Activated naive CD8-positive, alpha-beta T cell treated with anti-CD3 and anti-CD28 coated beads, Interleukin-2, amount 10 ng/mL, durations not matched to agents 7 days and 5 days (primary cell): Measurements from ENCODE around the gene RAB11FIP3. TPM values are rescaled to one million over a fixed set of nuclear protein-coding genes. Genes with fewer than 3 reads are reported as not detected.
"Not testable (repeated sequence)": the region's sequence is repeated elsewhere in the genome, so short reads cannot be mapped to it uniquely, and the experiment has no call there.

ENCODE experiments used
- ATAC-seq: fragments of 150-1000 bp; cut with Tn5 transposase; one replicate; pipeline ENCODE4 v1.10.0; 2021; ENCODE audit warnings: low read depth, moderate library complexity
- POLR2A ChIA-PET: fragments of 350-600 bp; sonication (Branson Sonifier 250); formaldehyde crosslinking; loops from one replicate; lab custom pipeline; 2021; ENCODE audit warnings: antibody characterized with exemption; lab: Charles Lee
- DNase-seq: peaks from one replicate; pipeline ENCODE4 v3.0.0; 2021
- H3K27ac Mint-ChIP-seq: one replicate; pipeline ENCODE4 v1.8.0; 2022; ENCODE audit warnings: mild to moderate bottlenecking, mixed read lengths
- H3K27me3 Mint-ChIP-seq: one replicate; pipeline ENCODE4 v1.8.0; 2022; ENCODE audit warnings: mild to moderate bottlenecking, moderate library complexity, mixed read lengths
- H3K36me3 Mint-ChIP-seq: one replicate; pipeline ENCODE4 v1.8.0; 2021; ENCODE audit warnings: mild to moderate bottlenecking, mixed read lengths
- H3K4me1 Mint-ChIP-seq: one replicate; pipeline ENCODE4 v1.8.0; 2021; ENCODE audit warnings: mixed read lengths
- H3K4me3 Mint-ChIP-seq: one replicate; pipeline ENCODE4 v1.8.0; 2022; ENCODE audit warnings: mild to moderate bottlenecking, moderate library complexity, mixed read lengths
- H3K9me3 Mint-ChIP-seq: one replicate; pipeline ENCODE4 v1.8.0; 2021; ENCODE audit warnings: mixed read lengths
- total RNA-seq, 2 experiments: library from RNA; stranded (reverse); gene quantifications; one replicate each; pipeline ENCODE4 v1.2.3, GENCODE V29; 2021

The RAB11FIP3 gene
- total RNA-seq, 2 experiments from 2014 or later: 28.8 to 29.3 TPM

DNA sequence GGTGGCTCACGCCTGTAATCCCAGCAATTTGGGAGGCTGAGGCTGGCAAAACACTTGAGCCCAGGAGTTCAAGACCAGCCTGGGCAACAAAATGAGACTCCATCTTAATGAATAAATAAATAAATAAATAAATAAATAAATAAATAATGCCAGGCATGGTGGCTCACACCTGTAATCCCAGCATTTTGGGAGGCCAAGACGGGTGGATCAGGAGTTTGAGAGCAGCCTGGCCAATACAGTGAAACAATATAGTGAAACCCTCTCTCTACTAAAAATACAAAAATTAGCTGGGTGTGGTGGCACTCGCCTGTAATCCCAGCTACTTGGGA lies 10.3 kb upstream of the RAB11FIP3 start:
- DNase-seq, H3K27ac Mint-ChIP-seq, ATAC-seq: not testable (repeated sequence)

DNA sequence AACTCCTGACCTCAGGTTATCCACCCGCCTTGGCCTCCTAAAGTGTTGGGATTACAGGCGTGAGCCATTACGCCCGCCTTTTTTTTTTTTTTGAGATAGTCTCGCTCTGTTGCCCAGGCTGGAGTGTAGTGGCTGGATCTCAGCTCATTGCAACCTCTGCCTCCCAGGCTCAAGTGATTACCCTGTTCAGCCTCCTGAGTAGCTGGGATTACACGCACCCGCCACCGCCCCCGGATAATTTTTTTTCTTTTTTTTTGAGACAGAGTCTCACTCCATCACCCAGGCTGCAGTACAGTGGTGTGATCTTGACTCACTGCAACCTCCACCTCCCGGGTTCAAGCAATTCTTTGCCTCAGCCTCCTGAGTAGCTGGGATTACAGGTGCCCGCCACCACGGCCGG lies 3.3 kb upstream of the RAB11FIP3 start:
- DNase-seq, H3K9me3 Mint-ChIP-seq, H3K36me3 Mint-ChIP-seq, H3K27ac Mint-ChIP-seq, POLR2A ChIA-PET, H3K4me3 Mint-ChIP-seq, ATAC-seq: not testable (repeated sequence)
- peaks cover 17% of the 10 kb centered on the region for H3K27me3 Mint-ChIP-seq
- peaks cover 10% of the 10 kb centered on the region for H3K4me1 Mint-ChIP-seq

More for the DNA sequence above, 10.3 kb upstream of the RAB11FIP3 start:
- POLR2A ChIA-PET, H3K4me3 Mint-ChIP-seq, H3K4me1 Mint-ChIP-seq, H3K27me3 Mint-ChIP-seq, H3K9me3 Mint-ChIP-seq, H3K36me3 Mint-ChIP-seq: not testable (repeated sequence)

DNA sequence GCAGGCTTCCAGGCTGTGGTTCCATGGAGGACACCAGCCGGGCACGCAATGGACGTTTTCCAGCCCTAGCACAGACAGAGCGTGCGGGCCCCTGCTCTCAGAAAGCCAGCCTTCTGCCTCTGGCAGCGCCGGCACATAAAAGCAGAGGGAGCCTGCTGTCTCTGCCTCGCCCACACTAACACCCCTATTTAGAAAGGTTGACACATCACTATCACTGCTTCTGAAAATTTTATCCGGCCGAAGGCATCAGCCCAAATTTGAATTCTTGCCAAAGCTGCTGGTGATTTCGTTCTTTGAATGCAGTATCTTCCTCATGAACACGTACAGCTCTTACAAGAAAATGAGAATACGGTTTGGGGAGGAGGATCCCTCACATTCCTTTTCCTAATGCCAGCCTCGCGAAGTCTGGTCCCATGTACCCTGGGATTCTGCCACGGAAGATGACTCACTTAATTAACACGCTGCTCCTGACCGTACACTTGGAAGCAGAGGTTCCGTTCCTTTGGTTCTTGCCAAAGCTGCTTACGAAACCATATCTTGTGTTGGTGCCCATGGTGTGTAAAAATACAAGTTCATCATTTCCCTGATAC lies 1.3 kb upstream of the RAB11FIP3 start:
- DNase-seq: no peak
- H3K9me3 Mint-ChIP-seq: no peaks in the 10 kb centered on the region
- no peak for ATAC-seq
- H3K4me1 Mint-ChIP-seq: peaks cover 19% of the 10 kb centered on the region
- H3K27ac Mint-ChIP-seq: no peak overlapping the region
- POLR2A ChIA-PET: no interaction called here
- H3K27me3 Mint-ChIP-seq: peaks cover 17% of the 10 kb centered on the region
- peaks cover 4% of the 10 kb centered on the region for H3K36me3 Mint-ChIP-seq
- H3K4me3 Mint-ChIP-seq: peak overlapping the region; percentile 75

GRCh38 chr16:424623-425081 lies 797 bp upstream of the RAB11FIP3 start:
- peak overlapping the region; percentile 75 for H3K4me3 Mint-ChIP-seq
- peaks cover 19% of the 10 kb centered on the region for H3K4me1 Mint-ChIP-seq
- peaks cover 4% of the 10 kb centered on the region for H3K36me3 Mint-ChIP-seq
- POLR2A ChIA-PET: interaction anchor here (2.4 kb wide), 1 partner anchor 24 kb away, joined by 13 read pairs; the partner anchor contains the start of gene DECR2
- H3K9me3 Mint-ChIP-seq: no peaks in the 10 kb centered on the region
- H3K27ac Mint-ChIP-seq: no peak overlapping the region
- no peak for DNase-seq
- H3K27me3 Mint-ChIP-seq: peaks cover 17% of the 10 kb centered on the region
- ATAC-seq: no peak

DNA sequence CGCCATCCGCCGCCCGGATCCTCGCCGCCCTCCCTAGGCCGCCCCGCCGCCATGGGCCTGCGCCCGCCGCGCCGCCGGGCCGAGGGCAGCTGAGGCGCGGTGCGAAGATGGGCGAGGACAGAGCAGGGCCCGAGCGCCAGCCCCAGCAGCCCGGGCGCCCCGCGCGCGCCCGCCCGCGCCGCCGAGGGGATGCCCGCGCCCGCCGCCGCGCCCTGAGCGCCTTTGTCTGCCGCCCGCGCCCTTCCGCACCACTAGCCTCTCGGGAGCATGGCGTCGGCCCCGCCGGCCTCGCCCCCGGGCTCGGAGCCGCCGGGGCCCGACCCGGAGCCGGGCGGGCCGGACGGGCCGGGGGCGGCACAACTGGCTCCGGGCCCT lies 278 bp downstream of the RAB11FIP3 start:
- DNase-seq (no peak), ATAC-seq (peak; percentile 61)
- peak overlapping the region; percentile 86 for H3K4me3 Mint-ChIP-seq
- H3K27me3 Mint-ChIP-seq: peaks cover 16% of the 10 kb centered on the region
- peak overlapping the region; percentile 76 for H3K27ac Mint-ChIP-seq
- H3K4me1 Mint-ChIP-seq: peaks cover 19% of the 10 kb centered on the region
- H3K36me3 Mint-ChIP-seq: peaks cover 4% of the 10 kb centered on the region
- POLR2A ChIA-PET: interaction anchor here (0.9 to 2.4 kb wide), 2 partner anchors 25 to 100 kb away, joined by 3 to 13 read pairs; partner anchors contain the start of gene DECR2
- no peaks in the 10 kb centered on the region for H3K9me3 Mint-ChIP-seq

- Mint-ChIP-seq H3K4me1 (peaks cover 22% of the 10 kb centered on the region), H3K27me3 (peaks cover 14% of the 10 kb centered on the region), H3K27ac (peak overlapping the region; percentile 30), H3K4me3 (peak overlapping the region; percentile 72), H3K9me3 (no peaks in the 10 kb centered on the region), H3K36me3 (peaks cover 6% of the 10 kb centered on the region)
- DNase-seq: no peak
- ATAC-seq: no peak
- POLR2A ChIA-PET: interaction anchor here (0.9 to 2.4 kb wide), 2 partner anchors 25 to 100 kb away, joined by 3 to 13 read pairs; partner anchors contain the start of gene DECR2
Measured at GRCh38 chr16:426115-426905, 861 bp downstream of the RAB11FIP3 start.

GRCh38 chr16:426906-427249 lies 1.4 kb downstream of the RAB11FIP3 start:
- POLR2A ChIA-PET: interaction anchor here (0.9 to 2.4 kb wide), 2 partner anchors 26 to 99 kb away, joined by 3 to 13 read pairs; partner anchors contain the start of gene DECR2
- peaks cover 6% of the 10 kb centered on the region for H3K36me3 Mint-ChIP-seq
- peak overlapping the region; percentile 30 for H3K27ac Mint-ChIP-seq
- DNase-seq: no peak
- H3K4me1 Mint-ChIP-seq: peaks cover 22% of the 10 kb centered on the region
- H3K27me3 Mint-ChIP-seq: peaks cover 14% of the 10 kb centered on the region
- no peaks in the 10 kb centered on the region for H3K9me3 Mint-ChIP-seq
- peak overlapping the region; percentile 72 for H3K4me3 Mint-ChIP-seq
- no peak for ATAC-seq

DNA sequence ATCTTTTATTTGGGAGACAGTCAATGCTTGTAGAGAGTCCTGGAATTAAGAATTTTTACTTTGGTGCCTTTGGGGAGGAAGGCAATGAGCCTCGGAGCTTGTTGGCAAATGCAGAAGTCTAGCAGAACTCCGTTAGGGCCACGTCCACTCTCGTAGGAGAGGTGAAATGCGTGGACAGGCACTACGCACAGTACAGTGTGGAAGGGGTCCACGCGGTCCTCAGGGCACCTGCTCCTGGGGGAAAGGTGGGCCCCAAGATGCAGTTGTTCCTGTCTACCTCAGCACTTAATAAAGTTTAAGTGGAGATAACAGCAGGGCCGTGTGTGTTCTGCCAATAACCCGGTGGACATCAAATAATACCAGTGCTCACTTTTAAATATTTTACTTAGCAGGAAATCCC lies 1.8 kb downstream of the RAB11FIP3 start:
- POLR2A ChIA-PET: interaction anchor here (0.7 kb wide), 1 partner anchor 12 kb away, joined by 3 read pairs; no protein-coding TSS in a partner anchor
- Mint-ChIP-seq H3K27me3 (peaks cover 14% of the 10 kb centered on the region), H3K9me3 (no peaks in the 10 kb centered on the region), H3K36me3 (peaks cover 6% of the 10 kb centered on the region), H3K27ac (peak overlapping the region; percentile 30), H3K4me1 (peaks cover 22% of the 10 kb centered on the region), H3K4me3 (peak overlapping the region; percentile 72)
- no peak for ATAC-seq
- DNase-seq: no peak

- no peaks in the 10 kb centered on the region for H3K9me3 Mint-ChIP-seq
Measured at GRCh38 chr16:430904-431303, 5.5 kb downstream of the RAB11FIP3 start.

DNA sequence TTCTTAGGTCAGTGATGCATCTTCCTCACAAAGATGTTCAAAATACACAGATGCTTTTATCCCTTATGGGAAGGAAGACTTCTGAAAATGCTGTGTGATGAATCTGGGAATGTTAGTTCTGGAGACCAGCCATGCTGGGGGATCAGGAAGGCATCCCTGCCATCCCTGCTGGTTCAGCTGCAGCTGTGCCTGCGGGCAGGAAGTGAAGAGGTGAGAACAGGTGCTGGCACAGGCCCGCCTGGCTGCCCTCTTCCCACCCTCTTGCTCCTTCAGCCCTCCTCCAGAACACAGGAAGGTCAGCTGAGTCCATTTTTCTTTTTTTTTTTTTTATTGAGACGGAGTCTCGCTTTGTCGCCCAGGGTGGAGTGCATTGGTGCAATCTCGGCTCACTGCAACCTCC lies 15.2 kb downstream of the RAB11FIP3 start:
- DNase-seq (no peak), ATAC-seq (no peak)
- Mint-ChIP-seq H3K4me1 (no peaks in the 10 kb centered on the region), H3K27ac (no peak overlapping the region), H3K27me3 (no peaks in the 10 kb centered on the region), H3K4me3 (no peak overlapping the region), H3K36me3 (no peaks in the 10 kb centered on the region), H3K9me3 (no peaks in the 10 kb centered on the region)
- POLR2A ChIA-PET: no interaction called here

More at GRCh38 chr16:430904-431303, 5.5 kb downstream of the RAB11FIP3 start:
- Mint-ChIP-seq H3K36me3 (peaks cover 8% of the 10 kb centered on the region), H3K4me1 (peaks cover 18% of the 10 kb centered on the region), H3K27me3 (peaks cover 2% of the 10 kb centered on the region), H3K4me3 (no peak overlapping the region), H3K27ac (no peak overlapping the region)
- DNase-seq: no peak
- ATAC-seq: no peak
- POLR2A ChIA-PET: no interaction called here

GRCh38 chr16:441447-441846 lies 16.0 kb downstream of the RAB11FIP3 start:
- H3K9me3 Mint-ChIP-seq: no peaks in the 10 kb centered on the region

DNA sequence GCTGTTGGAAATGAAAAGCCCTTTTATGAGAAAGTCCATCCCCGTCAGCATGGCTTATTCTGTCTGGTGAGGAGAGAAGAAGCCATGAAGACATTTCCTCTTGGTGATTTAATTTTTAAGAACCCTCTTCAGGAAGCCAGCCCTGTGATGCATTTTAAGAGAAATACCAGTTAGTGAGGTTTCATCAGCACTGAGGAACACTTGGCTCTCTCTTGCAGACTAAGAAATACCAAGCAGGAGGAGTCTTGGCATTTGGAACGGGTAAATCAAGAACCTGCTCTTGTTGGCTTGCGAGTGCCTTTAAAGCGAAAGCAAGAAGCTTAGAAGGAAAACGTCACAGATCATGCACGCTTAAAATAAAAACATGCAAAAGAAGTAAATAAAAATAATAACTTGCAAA lies 17.5 kb downstream of the RAB11FIP3 start:
- Mint-ChIP-seq H3K9me3 (no peaks in the 10 kb centered on the region), H3K27me3 (no peaks in the 10 kb centered on the region), H3K4me3 (no peak overlapping the region), H3K27ac (no peak overlapping the region), H3K36me3 (no peaks in the 10 kb centered on the region), H3K4me1 (no peaks in the 10 kb centered on the region)
- POLR2A ChIA-PET: no interaction called here
- no peak for DNase-seq
- no peak for ATAC-seq

More at GRCh38 chr16:441447-441846, 16.0 kb downstream of the RAB11FIP3 start:
- H3K27ac Mint-ChIP-seq: no peak overlapping the region
- DNase-seq (no peak), ATAC-seq (no peak)
- H3K36me3 Mint-ChIP-seq: no peaks in the 10 kb centered on the region
- no peak overlapping the region for H3K4me3 Mint-ChIP-seq
- POLR2A ChIA-PET: no interaction called here
- H3K4me1 Mint-ChIP-seq: no peaks in the 10 kb centered on the region
- no peaks in the 10 kb centered on the region for H3K27me3 Mint-ChIP-seq

DNA sequence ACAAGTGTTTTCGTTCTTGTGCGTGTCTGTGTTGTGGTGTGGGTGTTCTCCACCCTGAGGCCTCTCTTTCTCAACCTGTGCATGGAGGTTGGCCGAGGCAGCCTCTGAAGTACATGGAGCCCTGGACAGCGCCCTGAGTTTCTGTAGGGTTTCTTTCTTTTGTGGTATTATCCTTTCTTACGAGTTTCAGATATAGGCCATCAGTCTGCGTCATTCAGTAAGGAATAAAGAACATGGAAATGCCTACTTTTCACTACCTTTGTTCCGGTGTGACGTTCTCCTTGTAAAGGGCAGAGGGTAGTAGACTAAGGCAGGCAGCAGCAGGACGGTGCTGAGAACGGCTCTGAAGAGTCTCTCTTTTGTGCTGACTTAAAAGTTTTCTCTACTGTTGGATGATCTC lies 18.6 kb downstream of the RAB11FIP3 start:
- POLR2A ChIA-PET: no interaction called here
- H3K27ac Mint-ChIP-seq: no peak overlapping the region
- no peak for ATAC-seq
- H3K36me3 Mint-ChIP-seq: no peaks in the 10 kb centered on the region
- no peaks in the 10 kb centered on the region for H3K9me3 Mint-ChIP-seq
- H3K4me3 Mint-ChIP-seq: no peak overlapping the region
- no peaks in the 10 kb centered on the region for H3K4me1 Mint-ChIP-seq
- no peaks in the 10 kb centered on the region for H3K27me3 Mint-ChIP-seq
- DNase-seq: no peak

DNA sequence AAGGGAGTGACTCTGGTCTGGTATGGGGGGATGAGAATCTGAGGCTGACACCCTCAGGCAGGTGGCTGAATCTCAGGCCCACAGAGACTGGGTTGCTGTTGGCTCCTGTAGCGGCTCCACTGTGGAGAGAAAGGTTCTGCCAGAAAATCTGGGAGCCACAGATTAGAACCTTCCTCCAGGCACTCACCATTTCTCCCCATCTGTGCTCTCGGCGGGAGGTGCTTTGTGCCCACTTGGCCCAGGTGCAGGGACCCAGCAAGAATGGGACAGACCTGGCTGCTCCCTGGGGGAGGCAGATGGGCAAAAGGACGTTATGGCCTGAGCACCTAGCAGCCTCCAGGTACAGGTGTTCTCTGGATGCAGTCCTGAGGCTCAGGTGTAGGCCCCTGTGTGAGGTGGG lies 20.1 kb downstream of the RAB11FIP3 start:
- POLR2A ChIA-PET: no interaction called here
- Mint-ChIP-seq H3K4me3 (no peak overlapping the region), H3K36me3 (no peaks in the 10 kb centered on the region), H3K4me1 (no peaks in the 10 kb centered on the region), H3K9me3 (no peaks in the 10 kb centered on the region), H3K27ac (no peak overlapping the region), H3K27me3 (no peaks in the 10 kb centered on the region)
- DNase-seq (no peak), ATAC-seq (no peak)
